ENCODE measurements around the gene ARR3.
A peak's percentile ranks its signal among the peaks of the same experiment; 100 is the strongest.
"Not testable (repeated sequence)": the region's sequence is repeated elsewhere in the genome, so short reads cannot be mapped to it uniquely, and the experiment has no call there.

The ARR3 gene

DNA sequence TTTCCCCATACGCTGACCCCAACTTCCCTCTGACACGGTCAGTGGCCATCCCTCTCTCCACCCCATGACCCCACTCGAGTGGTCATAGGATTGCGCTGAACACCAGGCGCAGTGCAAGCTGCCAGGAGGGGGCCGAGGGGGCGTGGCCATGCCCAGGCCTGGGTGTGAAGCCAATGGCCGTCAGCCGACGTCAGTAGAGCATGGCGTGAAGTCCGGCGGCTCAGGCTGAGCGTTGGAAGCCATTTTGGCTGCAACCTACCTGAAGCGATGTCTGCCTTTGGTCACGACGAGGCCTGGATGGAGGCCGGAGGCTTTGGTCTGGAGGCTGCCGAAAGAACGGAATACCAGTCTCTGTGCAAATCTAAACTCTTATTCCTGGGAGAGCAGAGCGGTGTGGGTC, 13.8 kb downstream of the ARR3 start, which contains the start of gene RAB41:
Gene RAB41, plus strand, starts transcription at position 222 of the 400 bp plus-strand sequence. Its CDS starts 46 bp downstream, at position 268.
- DNase-seq: no peak

DNA sequence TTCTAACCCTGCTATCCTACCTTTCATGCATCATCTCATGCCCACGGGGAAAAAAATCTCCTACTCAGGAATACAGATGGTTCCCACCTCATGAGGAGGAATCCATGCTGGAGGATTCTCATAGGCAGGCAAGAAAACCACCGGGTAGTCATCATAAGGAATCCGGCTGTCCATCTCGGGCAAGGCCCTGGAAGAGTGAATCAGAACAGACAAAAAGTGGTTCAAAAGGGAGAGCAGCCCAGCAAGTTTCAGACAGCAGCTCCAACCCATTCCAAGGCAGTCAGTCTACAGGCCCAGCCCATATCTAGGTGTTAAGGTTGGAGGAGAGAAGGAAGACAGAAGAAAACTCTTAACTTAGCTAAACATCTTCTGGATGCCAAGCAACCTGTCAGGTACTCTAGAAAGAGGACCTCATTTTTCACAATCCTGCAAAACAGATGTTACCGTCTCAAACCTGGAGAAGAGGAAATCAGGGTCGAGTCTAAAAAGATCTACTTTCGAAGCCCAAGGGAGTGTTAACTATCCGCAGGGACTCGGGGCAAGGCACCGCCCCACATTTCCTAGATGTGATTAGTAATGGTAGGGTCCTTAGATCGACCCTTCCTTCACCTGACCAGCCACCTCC, 21.1 kb downstream of the ARR3 start:
- no peak for DNase-seq

DNA sequence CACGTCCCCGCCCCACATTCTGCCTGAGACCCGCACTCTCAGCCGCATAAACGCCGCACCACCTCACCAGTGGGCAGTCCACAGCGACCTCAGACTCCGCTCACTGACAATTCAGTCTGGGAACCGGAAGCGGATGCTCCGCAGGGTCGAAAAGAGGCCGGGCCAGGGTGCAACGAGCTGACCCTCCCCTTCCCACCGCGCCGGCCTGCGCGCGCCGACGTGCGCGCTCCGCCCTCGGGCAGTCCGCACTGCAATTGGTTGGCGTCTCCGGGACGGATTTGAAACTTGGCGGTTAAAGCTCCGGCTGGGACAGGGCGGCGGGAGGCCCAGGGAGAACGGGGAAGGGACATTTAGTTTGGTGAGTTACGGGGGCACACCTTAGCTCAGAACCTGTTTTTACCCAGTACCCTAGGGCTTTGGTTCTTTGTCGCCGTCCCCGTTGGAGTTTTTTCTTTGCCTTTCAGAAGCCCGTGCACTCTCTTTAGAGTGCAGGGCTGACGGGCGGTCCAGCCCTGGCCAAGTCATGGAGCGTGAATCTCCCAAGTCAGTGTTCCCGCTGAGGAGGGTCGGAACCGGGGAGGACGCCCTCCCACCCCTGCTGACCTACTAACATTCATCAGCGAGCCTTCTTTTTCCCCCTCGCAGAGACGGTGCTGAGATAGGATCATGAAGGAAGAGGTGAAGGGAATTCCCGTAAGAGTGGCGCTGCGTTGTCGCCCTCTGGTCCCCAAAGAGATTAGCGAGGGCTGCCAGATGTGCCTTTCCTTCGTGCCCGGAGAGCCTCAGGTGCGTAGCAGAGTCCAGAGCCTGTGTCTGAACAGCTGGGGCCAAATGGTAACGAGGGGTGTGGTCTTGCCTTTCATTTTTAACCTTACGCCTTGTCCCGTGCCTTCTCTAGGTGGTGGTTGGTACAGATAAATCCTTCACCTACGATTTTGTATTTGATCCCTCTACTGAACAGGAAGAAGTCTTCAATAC, 21.9 kb downstream of the ARR3 start, which contains the start of the genes KIF4A and PDZD11:
Gene KIF4A, plus strand, starts transcription at position 312 of the 978 bp plus-strand sequence. Its CDS starts 355 bp downstream, at position 667.
Gene PDZD11, minus strand, starts transcription at position 135 of the 978 bp plus-strand sequence. CDS start 586 bp downstream, outside the sequence.
- peak; percentile 88 for DNase-seq

DNA sequence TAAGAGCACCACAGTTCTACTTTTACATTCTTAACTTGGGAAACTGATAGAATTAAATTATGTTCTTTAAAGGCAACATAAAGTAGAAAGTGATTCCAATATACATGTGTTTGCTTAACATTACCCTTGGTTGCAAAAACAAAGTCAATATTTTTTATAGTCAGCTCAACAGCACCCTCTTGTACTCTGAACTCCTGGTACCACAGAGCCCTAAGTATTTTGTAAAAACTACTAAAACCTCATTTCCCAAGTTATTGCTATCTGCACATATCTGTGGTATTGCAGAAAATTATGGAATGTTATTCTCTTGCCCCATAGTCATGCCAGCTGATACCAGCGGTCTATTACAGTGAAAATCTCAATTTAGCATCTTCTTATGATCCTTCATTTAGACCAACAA, 24.7 kb downstream of the ARR3 start:
- no peak for DNase-seq

DNA sequence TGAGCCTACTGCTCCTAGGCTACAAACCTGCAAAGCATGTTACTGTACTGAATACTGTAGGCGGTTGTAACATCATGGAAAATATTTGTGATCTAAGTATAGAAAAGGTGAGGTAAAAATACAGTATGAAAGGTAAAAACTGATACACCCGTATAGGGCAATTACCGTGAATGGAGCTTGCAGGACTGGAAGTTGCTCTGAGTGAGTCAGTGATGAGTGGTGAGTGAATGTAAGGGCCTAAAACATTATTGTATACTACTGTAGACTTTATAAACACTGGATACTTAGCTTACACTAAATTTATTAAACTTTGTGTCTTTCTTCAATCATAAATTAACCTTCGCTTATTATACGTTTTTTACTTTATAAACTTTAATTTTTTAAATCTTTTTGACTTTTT, 25.5 kb downstream of the ARR3 start:
- no peak for DNase-seq

DNA sequence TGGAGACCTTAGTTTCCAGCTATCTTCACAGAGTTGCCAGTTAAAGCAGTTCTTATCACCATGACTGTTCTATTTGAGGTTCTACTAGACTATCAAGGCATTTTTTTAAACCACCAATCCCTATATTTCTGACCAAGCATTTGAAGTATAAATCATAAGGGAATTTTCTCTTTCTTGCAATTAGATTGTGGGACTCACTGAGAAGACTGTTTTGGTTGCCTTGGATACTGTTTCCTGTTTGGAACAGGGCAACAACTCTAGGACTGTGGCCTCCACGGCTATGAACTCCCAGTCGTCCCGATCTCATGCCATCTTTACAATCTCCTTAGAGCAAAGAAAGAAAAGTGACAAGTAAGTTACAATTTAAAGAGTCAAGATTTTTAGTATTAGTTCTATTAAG, 33.6 kb downstream of the ARR3 start:
- no peak for DNase-seq

DNA sequence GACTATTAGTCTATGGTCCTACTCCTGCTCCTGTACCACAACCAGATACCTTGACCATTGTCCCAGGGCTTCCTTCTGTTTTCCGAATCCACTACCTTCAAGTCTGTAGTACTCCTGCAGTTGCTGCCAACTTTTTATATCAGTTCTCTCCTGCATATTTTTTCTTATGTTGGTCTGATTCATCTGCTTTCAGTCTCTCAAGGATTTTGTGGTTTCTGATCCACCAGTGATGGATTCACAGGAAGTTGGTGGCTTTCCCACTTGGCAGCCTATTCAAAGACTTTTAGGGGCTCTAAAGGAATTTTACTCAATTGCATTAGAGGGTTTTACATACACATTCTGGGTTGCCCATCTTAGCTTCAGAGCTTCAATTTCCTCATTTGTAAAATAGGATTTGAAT, 45.4 kb downstream of the ARR3 start:
- no peak for DNase-seq

DNA sequence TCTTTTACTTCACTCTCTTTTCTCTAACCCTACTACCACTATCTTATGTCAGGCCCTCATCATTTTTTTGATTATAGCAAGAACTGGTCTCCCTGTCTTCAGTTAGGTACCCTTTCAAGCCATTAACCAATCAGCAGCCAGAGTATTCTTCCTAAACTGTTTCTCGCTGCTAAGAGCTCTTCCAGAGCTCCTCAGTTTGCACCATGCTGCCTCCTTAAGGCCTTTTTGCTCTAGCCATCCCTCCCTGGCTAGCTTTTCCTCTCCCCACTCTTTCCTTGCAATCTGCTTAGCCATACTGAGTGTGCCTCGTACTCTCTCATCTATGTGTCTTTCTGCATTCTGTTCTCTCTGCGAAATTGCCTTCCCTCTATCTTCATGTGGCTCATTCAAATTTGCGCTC, 54.6 kb downstream of the ARR3 start:
- DNase-seq: no peak

DNA sequence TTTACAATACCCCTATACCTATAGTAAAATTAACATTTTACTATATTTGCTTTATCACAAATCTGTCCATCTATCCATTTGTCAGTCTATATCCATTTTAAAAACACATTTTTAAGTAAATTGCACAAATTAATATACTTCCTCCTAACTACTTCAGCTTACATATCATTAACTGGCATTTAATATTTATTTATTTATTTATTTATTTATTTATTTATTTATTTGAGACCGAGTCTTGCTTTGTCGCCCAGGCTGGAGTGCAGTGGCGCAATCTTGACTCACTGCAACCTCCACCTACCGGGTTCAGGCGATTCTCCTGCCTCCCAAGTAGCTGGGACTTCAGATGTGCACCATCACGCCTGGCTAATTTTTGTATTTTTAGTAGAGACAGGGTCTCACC, 55.5 kb downstream of the ARR3 start:
- not testable (repeated sequence) for DNase-seq

DNA sequence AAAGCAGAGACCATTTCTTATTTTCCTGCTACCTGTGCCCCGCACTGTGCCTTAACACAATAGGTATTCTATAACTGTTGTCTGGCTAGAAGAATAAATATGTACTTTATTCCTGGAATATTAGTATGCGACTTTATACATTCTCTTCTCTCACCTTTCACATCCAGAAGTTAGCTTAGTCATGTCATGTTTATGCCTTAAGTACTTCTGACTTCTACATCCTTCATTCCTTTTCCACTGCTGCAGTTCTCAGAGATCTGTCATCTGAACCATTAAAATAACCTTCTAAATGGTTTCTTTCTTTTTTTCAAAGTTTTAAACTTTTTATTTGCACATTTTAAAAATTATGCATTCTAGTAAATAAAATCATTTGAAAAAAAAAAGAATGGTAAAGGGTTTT, 56.2 kb downstream of the ARR3 start:
- no peak for DNase-seq

DNA sequence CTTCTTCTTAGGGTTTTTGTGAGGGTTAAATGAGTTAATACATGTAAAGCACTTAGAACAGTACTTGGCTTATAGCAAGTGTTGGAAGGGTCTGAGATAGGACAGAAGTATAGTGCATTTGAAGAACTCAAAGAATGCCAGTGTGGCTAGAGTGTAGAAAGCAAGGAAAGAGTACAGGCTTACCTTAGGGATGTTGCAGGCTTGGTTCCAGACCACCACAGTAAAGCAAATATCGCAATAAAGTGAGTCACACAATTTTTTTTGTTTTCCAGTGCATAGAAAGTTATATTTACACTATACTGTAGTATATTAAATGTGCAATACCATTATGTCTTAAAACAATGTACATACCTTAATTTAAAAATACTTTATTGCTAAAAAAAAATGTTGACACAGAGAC, 63.0 kb downstream of the ARR3 start:
- no peak for DNase-seq
